ENCODE data around the gene WDR62.

Gene WDR62

DNA sequence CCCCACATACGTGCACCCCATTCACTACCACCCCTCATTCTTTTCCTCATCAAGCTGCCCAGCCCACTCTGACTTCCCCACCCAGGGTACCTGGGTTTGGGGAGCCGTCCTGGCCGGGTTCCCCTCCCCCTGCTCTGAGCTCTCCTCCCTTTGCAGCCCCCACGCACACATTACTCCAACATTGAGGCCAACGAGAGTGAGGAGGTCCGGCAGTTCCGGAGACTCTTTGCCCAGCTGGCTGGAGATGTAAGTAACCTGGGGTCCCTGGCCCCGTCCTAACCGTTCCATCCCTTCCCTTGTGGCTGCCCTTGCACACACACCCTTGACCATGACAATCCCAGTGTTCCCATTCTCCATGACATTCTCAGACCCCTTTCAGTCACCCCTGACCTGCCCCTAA is 87.8 kb downstream of the WDR62 start:
- no peak for DNase-seq

DNA sequence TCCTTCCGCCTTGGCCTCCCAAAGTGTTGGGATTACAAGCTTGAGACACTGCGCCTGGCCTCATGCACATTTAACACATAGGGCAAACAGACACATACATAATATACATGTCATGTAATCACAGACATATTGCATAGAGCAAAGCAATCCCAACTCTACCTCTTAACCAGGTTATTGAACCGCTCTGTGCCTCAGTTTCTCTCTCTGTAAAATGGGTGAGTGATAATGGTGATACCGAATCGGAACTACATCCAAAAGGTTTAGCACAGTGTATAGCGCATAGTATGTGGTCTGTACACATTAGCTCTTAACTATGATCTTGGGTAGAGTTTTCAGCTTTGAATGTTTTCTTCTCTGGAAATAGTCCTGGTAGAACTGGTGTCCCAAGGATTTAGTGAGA is 89.9 kb downstream of the WDR62 start:
- DNase-seq: no peak

DNA sequence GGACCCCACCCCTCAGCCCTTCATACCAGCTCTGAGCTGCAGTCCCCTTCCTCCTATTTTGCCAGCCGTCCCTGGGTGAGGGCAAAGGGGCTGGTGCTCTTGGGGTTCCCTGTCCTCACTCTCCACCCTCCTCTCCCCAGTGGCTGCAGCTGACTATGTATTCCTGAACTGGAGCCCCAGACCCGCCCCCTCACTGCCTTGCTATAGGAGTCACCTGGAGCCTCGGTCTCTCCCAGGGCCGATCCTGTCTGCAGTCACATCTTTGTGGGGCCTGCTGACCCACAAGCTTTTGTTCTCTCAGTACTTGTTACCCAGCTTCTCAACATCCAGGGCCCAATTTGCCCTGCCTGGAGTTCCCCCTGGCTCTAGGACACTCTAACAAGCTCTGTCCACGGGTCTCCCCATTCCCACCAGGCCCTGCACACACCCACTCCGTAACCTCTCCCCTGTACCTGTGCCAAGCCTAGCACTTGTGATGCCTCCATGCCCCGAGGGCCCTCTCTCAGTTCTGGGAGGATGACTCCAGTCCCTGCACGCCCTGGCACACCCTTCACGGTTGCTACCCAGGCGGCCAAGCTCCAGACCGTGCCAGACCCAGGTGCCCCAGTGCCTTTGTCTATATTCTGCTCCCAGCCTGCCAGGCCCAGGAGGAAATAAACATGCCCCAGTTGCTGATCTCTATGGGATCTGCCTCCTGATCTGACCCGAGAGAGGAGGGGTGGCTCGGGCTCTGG is 95.1 kb downstream of the WDR62 start:
- DNase-seq: no peak

DNA sequence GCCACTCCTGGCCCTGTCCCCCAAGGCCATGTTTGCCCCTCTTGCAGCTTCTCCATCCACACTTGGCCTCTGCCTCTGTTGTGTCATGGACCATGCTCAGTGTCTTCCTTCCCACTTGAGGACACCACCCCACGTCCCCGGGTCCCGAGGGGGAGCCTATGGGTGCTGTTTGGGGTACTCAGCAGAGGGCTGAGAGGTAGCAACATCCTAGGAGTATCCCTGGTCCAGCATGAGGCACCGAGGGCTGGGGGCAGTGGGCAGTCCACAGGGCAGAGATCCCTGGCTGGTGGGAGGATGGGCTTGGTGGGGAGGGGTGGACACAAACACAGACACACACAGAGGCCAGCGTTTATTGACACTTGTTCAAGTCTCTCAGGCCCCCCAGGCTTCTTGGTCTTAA is 95.9 kb downstream of the WDR62 start:
- no peak for DNase-seq

DNA sequence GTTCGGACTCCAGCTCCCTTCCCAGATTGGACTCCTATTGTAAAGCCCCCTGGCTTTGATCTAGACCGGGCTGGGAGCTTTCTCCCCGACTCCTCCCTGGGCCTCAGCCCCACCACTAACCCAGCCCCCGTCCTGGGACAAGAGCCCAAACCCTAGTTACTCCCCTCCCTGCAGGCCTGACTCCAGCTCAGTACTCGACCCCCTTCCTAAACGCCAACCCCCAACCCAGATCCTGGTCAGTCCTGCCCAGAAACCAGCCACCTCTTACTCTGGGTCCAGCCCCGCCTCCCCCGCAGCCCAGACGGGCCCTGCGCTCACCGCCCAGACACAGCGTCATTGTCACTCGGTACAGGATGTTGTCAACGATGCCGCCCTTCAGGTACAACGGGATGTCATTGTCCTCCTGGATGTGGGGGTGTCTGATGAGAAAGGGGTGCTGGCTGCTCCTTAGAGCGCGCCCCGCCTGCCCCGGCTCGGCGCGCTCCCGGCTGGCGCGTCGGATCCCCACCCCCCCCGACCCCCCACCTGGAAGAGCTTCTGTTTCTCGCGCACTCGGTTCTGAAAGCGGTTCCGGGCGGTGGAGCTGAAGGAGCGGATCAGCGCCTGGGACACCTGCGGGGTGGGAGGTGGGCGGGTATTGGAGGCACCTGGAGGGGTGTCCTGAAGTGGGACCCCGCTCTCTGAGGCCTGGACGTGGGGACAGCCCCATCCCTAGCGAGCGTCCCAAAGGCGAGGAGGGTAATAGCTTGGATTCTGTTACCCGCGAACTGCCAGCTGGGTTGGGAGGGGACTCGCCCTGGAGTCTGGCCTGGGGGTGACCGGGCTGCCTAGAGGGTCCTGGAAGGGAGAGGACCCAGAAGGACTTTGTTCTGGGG is 96.7 kb downstream of the WDR62 start:
- DNase-seq: no peak

DNA sequence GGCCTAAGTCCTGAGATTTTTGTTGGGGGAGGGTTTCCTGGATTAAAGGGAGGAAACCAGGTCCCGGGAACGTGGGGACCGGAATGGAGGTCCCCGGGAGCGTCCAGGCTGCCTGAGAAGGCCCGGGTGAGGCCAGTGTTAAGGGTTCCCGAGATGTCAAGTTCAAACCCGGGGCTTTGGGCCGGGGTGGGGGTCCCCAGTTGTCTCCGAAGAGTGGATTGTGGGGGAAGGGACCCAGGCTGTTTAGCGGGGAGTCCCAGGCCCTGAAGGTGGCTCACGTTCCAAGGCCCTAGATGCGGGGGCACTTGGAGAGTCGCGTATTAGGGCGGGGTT is 97.3 kb downstream of the WDR62 start:
- DNase-seq: no peak

DNA sequence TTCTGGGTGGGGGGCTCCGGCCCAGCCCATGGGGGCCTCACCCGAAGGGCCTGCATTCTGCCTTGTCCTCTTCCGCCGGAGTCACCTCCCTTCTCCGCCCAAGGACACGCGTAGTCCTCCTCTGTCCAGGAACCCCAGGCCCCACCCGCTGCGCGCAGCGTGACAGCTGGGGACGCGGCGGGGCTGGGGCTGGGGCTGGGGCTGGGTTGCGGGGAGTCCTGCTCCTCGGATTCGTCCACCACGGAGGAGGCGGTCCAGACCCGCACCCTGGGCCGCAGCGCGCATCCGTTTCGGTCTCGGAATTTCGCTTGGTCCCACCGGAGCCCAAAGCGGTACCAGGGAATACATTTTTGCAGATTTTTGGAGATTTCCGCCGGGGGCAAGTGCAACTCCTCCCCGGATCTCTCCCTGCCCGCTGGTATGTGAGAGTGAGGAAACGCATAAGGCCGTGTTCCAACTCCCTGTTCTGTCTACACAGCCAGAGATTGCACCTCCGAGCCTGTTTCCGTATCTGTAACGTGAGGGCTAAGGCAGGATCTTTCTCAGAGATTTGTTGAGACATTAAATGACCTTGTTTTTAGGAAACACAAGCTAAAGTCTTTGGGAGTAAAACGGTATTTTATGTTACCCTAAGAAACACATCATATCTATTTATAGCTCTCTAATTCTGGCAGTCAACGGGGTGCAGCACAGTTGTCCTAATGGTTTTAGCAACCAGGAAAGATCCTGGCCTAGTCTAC is 97.8 kb downstream of the WDR62 start, which contains the start of gene COX7A1:
COX7A1 (minus strand) TSS at position 96 of the 740 bp plus-strand sequence; CDS start at position 56, 40 bp downstream.
- no peak for DNase-seq

DNA sequence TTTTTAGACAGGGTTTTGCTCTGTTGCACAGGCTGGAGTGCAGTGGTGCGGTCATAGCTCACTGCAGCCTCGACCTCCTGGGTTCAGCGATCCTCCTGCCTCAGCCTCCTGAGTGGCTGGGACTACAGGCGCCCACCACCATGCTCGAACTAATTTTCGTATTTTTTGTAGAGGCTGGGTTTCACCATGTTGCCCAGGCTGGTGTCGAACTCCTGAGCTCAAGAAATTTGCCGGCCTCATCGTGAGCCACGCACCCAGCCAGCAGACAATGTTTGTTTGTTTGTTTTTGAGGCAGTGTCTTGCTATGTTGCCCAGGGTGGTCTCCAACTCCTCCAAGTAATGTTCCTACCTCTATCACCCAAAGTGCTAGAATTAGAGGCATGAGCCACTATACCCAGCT is 98.4 kb downstream of the WDR62 start:
- DNase-seq: no peak

Data from activated T-cell treated with anti-CD3 and anti-CD28 coated beads, Interleukin-2, amount 50 U/mL, for 48 hours (primary cell).